ENCODE results near the gene TRIM14. TPM values are rescaled to one million over a fixed set of nuclear protein-coding genes. Genes with fewer than 3 reads are reported as not detected.
"Not testable (repeated sequence)": the region's sequence is repeated elsewhere in the genome, so short reads cannot be mapped to it uniquely, and the experiment has no call there.

Gene TRIM14
- total RNA-seq, 1 donor from 2014 or later: 44.4 TPM

GRCh38 chr9:98142182-98142907 lies 23.3 kb upstream of the TRIM14 start:
- DNase-seq (ENCODE audit: low spot score): peak; percentile 91

- DNase-seq (ENCODE audit: low spot score): no peak
These were observed 21.5 kb upstream of the TRIM14 start for GRCh38 chr9:98140503-98140902.

- DNase-seq (ENCODE audit: low spot score): no peak
These were observed 17.5 kb upstream of the TRIM14 start for GRCh38 chr9:98136489-98136888.

- no peak for DNase-seq (ENCODE audit: low spot score)
These were observed 16.9 kb upstream of the TRIM14 start for GRCh38 chr9:98135938-98136337.

GRCh38 chr9:98135558-98135934 lies 16.5 kb upstream of the TRIM14 start:
- DNase-seq (ENCODE audit: low spot score): no peak

GRCh38 chr9:98134702-98135557 lies 15.9 kb upstream of the TRIM14 start:
- no peak for DNase-seq (ENCODE audit: low spot score)

- DNase-seq (ENCODE audit: low spot score): no peak
These were observed 14.0 kb upstream of the TRIM14 start for GRCh38 chr9:98132806-98133631.

GRCh38 chr9:98132158-98132557 lies 13.1 kb upstream of the TRIM14 start:
- DNase-seq (ENCODE audit: low spot score): no peak

- DNase-seq (ENCODE audit: low spot score): no peak
These were observed 11.7 kb upstream of the TRIM14 start for GRCh38 chr9:98130576-98131228.

- DNase-seq (ENCODE audit: low spot score): not testable (repeated sequence)
These were observed 11.0 kb upstream of the TRIM14 start for GRCh38 chr9:98130060-98130459.

- no peak for DNase-seq (ENCODE audit: low spot score)
These were observed 10.4 kb upstream of the TRIM14 start for GRCh38 chr9:98129451-98129881.

- DNase-seq (ENCODE audit: low spot score): no peak
These were observed 9.3 kb upstream of the TRIM14 start for GRCh38 chr9:98128316-98128715.

- DNase-seq (ENCODE audit: low spot score): no peak
These were observed 8.2 kb upstream of the TRIM14 start for GRCh38 chr9:98127226-98127625.

GRCh38 chr9:98124637-98125426 lies 5.8 kb upstream of the TRIM14 start:
- DNase-seq (ENCODE audit: low spot score): no peak

- DNase-seq (ENCODE audit: low spot score): not testable (repeated sequence)
These were observed 5.1 kb upstream of the TRIM14 start for GRCh38 chr9:98124091-98124490.

GRCh38 chr9:98121058-98121457 lies 2.0 kb upstream of the TRIM14 start:
- peak; percentile 70 for DNase-seq (ENCODE audit: low spot score)

GRCh38 chr9:98120476-98120875 lies 1.5 kb upstream of the TRIM14 start:
- DNase-seq (ENCODE audit: low spot score): no peak

GRCh38 chr9:98117984-98118639 lies 910 bp downstream of the TRIM14 start:
- peak; percentile 56 for DNase-seq (ENCODE audit: low spot score)

GRCh38 chr9:98117097-98117496 lies 1.9 kb downstream of the TRIM14 start:
- not testable (repeated sequence) for DNase-seq (ENCODE audit: low spot score)

- no peak for DNase-seq (ENCODE audit: low spot score)
These were observed 10.0 kb downstream of the TRIM14 start for GRCh38 chr9:98109052-98109451.
